ENCODE results near the gene CAMKMT.

The CAMKMT gene

GRCh38 chr2:44515416-44515815 lies 153.7 kb downstream of the CAMKMT start:
- ChIA-PET POLR2A (ENCODE audit: low non-redundant PET) (no interaction called here), CTCF (no interaction called here)
- no peak overlapping the region for H3K27ac ChIP-seq
- DNase-seq (ENCODE audit: low spot score) = peak; percentile 13
- TF ChIP-seq, protein P1, sequence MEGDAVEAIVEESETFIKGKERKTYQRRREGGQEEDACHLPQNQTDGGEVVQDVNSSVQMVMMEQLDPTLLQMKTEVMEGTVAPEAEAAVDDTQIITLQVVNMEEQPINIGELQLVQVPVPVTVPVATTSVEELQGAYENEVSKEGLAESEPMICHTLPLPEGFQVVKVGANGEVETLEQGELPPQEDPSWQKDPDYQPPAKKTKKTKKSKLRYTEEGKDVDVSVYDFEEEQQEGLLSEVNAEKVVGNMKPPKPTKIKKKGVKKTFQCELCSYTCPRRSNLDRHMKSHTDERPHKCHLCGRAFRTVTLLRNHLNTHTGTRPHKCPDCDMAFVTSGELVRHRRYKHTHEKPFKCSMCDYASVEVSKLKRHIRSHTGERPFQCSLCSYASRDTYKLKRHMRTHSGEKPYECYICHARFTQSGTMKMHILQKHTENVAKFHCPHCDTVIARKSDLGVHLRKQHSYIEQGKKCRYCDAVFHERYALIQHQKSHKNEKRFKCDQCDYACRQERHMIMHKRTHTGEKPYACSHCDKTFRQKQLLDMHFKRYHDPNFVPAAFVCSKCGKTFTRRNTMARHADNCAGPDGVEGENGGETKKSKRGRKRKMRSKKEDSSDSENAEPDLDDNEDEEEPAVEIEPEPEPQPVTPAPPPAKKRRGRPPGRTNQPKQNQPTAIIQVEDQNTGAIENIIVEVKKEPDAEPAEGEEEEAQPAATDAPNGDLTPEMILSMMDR (conservative IDR thresholded peaks at IDR 0.05; ENCODE audit: low read depth) = no peak

GRCh38 chr2:44519026-44519425 lies 157.3 kb downstream of the CAMKMT start:
- TF ChIP-seq, protein P1 (conservative IDR thresholded peaks at IDR 0.05; ENCODE audit: low read depth) = no peak
- CTCF ChIA-PET = no interaction called here
- no peak for DNase-seq (ENCODE audit: low spot score)
- POLR2A ChIA-PET (ENCODE audit: low non-redundant PET) = no interaction called here
- no peak overlapping the region for H3K27ac ChIP-seq

GRCh38 chr2:44522846-44523245 lies 161.1 kb downstream of the CAMKMT start:
- no peak overlapping the region for H3K27ac ChIP-seq
- CTCF ChIA-PET = no interaction called here
- no peak for DNase-seq (ENCODE audit: low spot score)
- TF ChIP-seq, protein P1 (conservative IDR thresholded peaks at IDR 0.05; ENCODE audit: low read depth) = no peak
- POLR2A ChIA-PET (ENCODE audit: low non-redundant PET) = no interaction called here

GRCh38 chr2:44524347-44524926 lies 162.7 kb downstream of the CAMKMT start:
- ChIA-PET CTCF (interaction anchor here (0.6 kb wide), 2 partner anchors 173 to 253 kb away, joined by 3 to 4 read pairs; no protein-coding TSS in a partner anchor), POLR2A (ENCODE audit: low non-redundant PET) (no interaction called here)
- no peak overlapping the region for H3K27ac ChIP-seq
- DNase-seq (ENCODE audit: low spot score) = no peak
- TF ChIP-seq, protein P1 (conservative IDR thresholded peaks at IDR 0.05; ENCODE audit: low read depth) = no peak

- CTCF ChIA-PET = no interaction called here
- POLR2A ChIA-PET (ENCODE audit: low non-redundant PET) = no interaction called here
- TF ChIP-seq, protein P1 (conservative IDR thresholded peaks at IDR 0.05; ENCODE audit: low read depth) = no peak
- no peak for DNase-seq (ENCODE audit: low spot score)
- no peak overlapping the region for H3K27ac ChIP-seq
These were observed 164.6 kb downstream of the CAMKMT start for GRCh38 chr2:44526352-44526751.

GRCh38 chr2:44528595-44528994 lies 166.8 kb downstream of the CAMKMT start:
- DNase-seq (ENCODE audit: low spot score) = peak; percentile 10
- POLR2A ChIA-PET (ENCODE audit: low non-redundant PET) = no interaction called here
- CTCF ChIA-PET = no interaction called here
- TF ChIP-seq, protein P1 (conservative IDR thresholded peaks at IDR 0.05; ENCODE audit: low read depth) = no peak
- no peak overlapping the region for H3K27ac ChIP-seq

Measured in RWPE1 (cell line).